ENCODE results near the gene IL13RA1. TPM values are rescaled to one million over a fixed set of nuclear protein-coding genes. Genes with fewer than 3 reads are reported as not detected.

Gene IL13RA1
- total RNA-seq, 2 donors from 2014 or later, result 52.8 to 119 TPM

- Histone ChIP-seq H3K27ac (no peak overlapping the region), H3K9ac (ENCODE audit: low read depth in 2 of 2, low read length in 2 of 2) (no peak overlapping the region), H3K9me3 (no peaks in the 10 kb centered on the region), H3K36me3 (no peaks in the 10 kb centered on the region), H3K4me1 (no peaks in the 10 kb centered on the region), H3K27me3 (no peaks in the 10 kb centered on the region), H3K4me3 (no peak overlapping the region)
- DNase-seq, result no peak
- TF ChIP-seq CTCF (IDR thresholded peaks at IDR 0.05), result no peak
- intact Hi-C loops (cut with DNase I), result no loop called here
These were observed 13.0 kb downstream of the IL13RA1 start for GRCh38 chrX:118740276-118740889.

GRCh38 chrX:118742176-118742575, 14.8 kb downstream of the IL13RA1 start:
- Histone ChIP-seq H3K4me3 (no peak overlapping the region), H3K9ac (ENCODE audit: low read depth in 2 of 2, low read length in 2 of 2) (no peak overlapping the region), H3K27me3 (no peaks in the 10 kb centered on the region), H3K27ac (no peak overlapping the region), H3K36me3 (no peaks in the 10 kb centered on the region), H3K4me1 (no peaks in the 10 kb centered on the region), H3K9me3 (no peaks in the 10 kb centered on the region)
- no peak for DNase-seq
- intact Hi-C loops (cut with DNase I), result no loop called here
- TF ChIP-seq CTCF (IDR thresholded peaks at IDR 0.05), result no peak

GRCh38 chrX:118745570-118745969, 18.2 kb downstream of the IL13RA1 start:
- intact Hi-C loops (cut with DNase I), result no loop called here
- Histone ChIP-seq H3K27ac (no peak overlapping the region), H3K4me3 (no peak overlapping the region), H3K9me3 (no peaks in the 10 kb centered on the region), H3K9ac (ENCODE audit: low read depth in 2 of 2, low read length in 2 of 2) (no peak overlapping the region), H3K27me3 (no peaks in the 10 kb centered on the region), H3K4me1 (no peaks in the 10 kb centered on the region), H3K36me3 (no peaks in the 10 kb centered on the region)
- DNase-seq, result no peak
- TF ChIP-seq CTCF (IDR thresholded peaks at IDR 0.05), result no peak

GRCh38 chrX:118751950-118752783, 24.8 kb downstream of the IL13RA1 start:
- H3K4me3 ChIP-seq, result no peak overlapping the region
- intact Hi-C loops (cut with DNase I), result no loop called here
- no peaks in the 10 kb centered on the region for H3K9me3 ChIP-seq
- H3K27me3 ChIP-seq, result no peaks in the 10 kb centered on the region
- no peaks in the 10 kb centered on the region for H3K36me3 ChIP-seq
- no peak for DNase-seq
- no peaks in the 10 kb centered on the region for H3K4me1 ChIP-seq
- TF ChIP-seq CTCF (IDR thresholded peaks at IDR 0.05), result no peak
- H3K9ac ChIP-seq (ENCODE audit: low read depth in 2 of 2, low read length in 2 of 2), result no peak overlapping the region
- H3K27ac ChIP-seq, result no peak overlapping the region

- Histone ChIP-seq H3K9me3 (no peaks in the 10 kb centered on the region), H3K36me3 (no peaks in the 10 kb centered on the region), H3K9ac (ENCODE audit: low read depth in 2 of 2, low read length in 2 of 2) (no peak overlapping the region), H3K27me3 (no peaks in the 10 kb centered on the region), H3K27ac (no peak overlapping the region), H3K4me3 (no peak overlapping the region), H3K4me1 (no peaks in the 10 kb centered on the region)
- no peak for DNase-seq
- intact Hi-C loops (cut with DNase I), result no loop called here
- no peak for TF ChIP-seq CTCF (IDR thresholded peaks at IDR 0.05)
These were observed 28.2 kb downstream of the IL13RA1 start for GRCh38 chrX:118755633-118756032.

All from colonic mucosa (tissue), 4 donors.